ENCODE results near the gene FAM120B. TPM values are rescaled to one million over a fixed set of nuclear protein-coding genes. Genes with fewer than 3 reads are reported as not detected.
A peak's percentile ranks its signal among the peaks of the same experiment; 100 is the strongest.

FAM120B gene
- total and polyA plus RNA-seq, 8 donors = 5.6 to 18.7 (median 11.7) TPM

DNA sequence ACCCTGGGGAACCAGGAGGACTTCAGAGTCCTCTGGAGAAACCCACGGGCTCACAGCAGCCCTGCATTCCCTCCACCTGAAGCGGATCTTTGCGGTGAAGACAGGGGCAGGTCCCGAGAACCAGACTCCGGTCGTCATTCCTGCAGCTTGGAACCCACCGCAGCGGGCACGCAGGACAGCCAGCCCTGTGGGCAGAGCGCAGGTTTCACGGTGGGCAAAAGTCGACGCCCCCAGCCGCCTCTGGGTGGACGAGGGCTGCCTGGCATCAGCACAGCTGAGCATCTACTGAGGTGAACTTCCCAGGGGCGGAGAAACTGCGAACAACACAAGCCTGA is 128.2 kb downstream of the FAM120B start:
- WGBS, 2 donors = 80 to 82% methylated on average over 17 of the region's 17 CpGs
- FAIRE-seq (no peak), DNase-seq (no peak)

DNA sequence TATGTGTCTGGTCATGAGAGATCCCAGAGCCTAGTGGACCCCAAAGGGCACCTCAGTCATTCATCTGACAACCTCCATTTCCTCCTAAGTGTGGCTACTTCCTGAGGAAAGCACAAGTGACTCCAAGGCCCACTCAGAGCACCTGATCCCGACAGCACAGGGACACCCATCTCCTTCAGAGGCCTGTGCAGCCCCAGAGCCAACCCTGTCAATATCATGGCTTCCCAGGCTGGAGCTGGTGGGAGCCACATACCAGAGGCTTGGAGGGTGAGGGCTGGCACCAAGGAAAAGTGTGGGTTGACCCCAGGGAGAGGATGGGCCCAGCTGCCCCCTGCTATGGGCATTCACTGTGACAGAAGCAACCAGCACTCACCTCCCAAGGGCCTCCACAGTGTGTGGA is 129.2 kb downstream of the FAM120B start:
- FAIRE-seq (no peak), DNase-seq (no peak), ATAC-seq (no peak)
- intact Hi-C loops (cut with DNase I) = no loop called here
- Histone ChIP-seq H3K27me3 (no peaks in the 10 kb centered on the region), H3K27ac (no peak overlapping the region), H3K4me1 (peaks cover 0 to 9% (median 0%) of the 10 kb centered on the region in 3 donors), H3K36me3 (no peaks in the 10 kb centered on the region), H3K4me3 (no peak overlapping the region), H3K9me3 (no peaks in the 10 kb centered on the region)
- TF ChIP-seq CTCF (IDR thresholded peaks at IDR 0.05) = no peak
- WGBS, 2 donors = 94 to 95% methylated on average over 1 of the region's 1 CpG

More for the DNA sequence above, 128.2 kb downstream of the FAM120B start:
- Histone ChIP-seq H3K4me1 (peaks cover 0 to 9% (median 0%) of the 10 kb centered on the region in 3 donors), H3K27me3 (no peaks in the 10 kb centered on the region), H3K9me3 (peaks cover 0 to 5% (median 0%) of the 10 kb centered on the region in 4 donors), H3K27ac (no peak overlapping the region), H3K4me3 (no peak overlapping the region), H3K36me3 (no peaks in the 10 kb centered on the region)
- no peak for ATAC-seq
- intact Hi-C loops (cut with DNase I) = no loop called here
- no peak for TF ChIP-seq CTCF (IDR thresholded peaks at IDR 0.05)

DNA sequence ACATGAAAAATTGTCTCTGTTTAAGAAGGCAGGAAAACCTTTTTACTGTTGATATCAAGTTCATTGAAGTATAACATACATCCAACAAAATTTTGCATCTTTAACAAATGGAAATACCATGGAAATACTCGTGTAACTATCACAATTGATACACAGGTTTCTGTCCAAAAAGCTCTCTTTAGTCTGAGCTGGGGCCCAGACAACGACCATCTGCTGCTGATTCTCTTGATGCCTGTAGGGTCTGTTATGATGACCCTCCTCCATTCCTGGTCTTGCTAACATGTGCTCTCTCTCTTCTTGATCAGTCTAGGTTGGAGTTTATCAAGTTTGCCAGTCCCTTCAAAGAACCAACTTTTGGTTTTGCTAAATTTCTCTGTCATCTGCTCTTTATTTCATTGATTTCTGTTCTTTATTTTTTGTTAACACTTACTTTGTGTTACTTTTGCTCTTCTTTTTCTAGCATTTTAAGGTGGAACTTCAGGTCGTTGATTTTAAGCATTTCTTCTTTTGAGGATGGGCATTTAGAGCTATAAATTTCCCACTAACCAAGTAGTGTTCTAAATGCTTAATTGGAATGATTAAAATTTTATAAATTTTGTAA is 129.8 kb downstream of the FAM120B start:
- Histone ChIP-seq H3K4me3 (no peak overlapping the region), H3K27me3 (no peaks in the 10 kb centered on the region), H3K4me1 (peaks cover 0 to 9% (median 0%) of the 10 kb centered on the region in 3 donors), H3K9me3 (no peaks in the 10 kb centered on the region), H3K36me3 (no peaks in the 10 kb centered on the region), H3K27ac (no peak overlapping the region)
- DNase-seq = no peak
- TF ChIP-seq CTCF (IDR thresholded peaks at IDR 0.05) = no peak
- no peak for ATAC-seq
- intact Hi-C loops (cut with DNase I) = no loop called here
- no peak for FAIRE-seq
- 80% methylated on average over 3 of the region's 3 CpGs for WGBS, 2 donors

DNA sequence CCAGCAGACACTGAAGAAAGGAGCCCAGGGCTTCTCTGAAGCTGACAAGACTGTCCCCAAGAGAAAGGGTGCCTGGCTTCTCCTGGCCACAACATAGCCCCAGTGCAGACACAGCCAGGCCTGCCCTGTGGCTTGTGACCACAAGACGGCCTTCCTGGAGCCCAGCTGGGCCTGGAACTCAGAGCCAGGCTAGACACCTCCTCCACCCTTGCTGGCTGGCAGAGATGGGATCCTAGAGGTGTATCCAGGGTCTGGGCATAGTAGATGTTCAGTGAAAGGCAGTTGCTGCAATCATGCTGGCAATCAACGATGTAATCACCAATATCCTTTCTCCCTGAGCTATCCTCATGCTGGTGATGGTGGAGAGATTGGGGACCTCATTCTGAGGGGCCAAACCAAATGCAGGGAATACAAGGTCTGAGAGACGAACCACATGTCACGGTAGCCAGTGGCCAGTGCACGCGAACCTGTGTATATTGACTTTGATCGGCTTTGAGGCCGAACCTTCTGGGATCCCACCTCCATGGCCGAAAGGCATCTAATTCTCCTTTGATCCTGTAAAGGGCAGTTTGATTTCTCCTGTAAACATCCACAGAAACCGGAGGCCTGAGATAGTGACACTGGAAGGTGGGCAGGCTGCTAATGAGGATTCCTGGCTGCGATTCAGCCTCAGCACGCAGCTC is 131.3 kb downstream of the FAM120B start:
- DNase-seq (no peak), ATAC-seq (peak; percentile 3 to 17 (median 10)), FAIRE-seq (no peak)
- peaks cover 0 to 9% (median 0%) of the 10 kb centered on the region in 3 donors for H3K4me1 ChIP-seq
- TF ChIP-seq CTCF (IDR thresholded peaks at IDR 0.05) = no peak
- H3K4me3 ChIP-seq = peak overlapping the region in 1 of 4 donors; percentile 28
- 44 to 52% methylated on average over 12 of the region's 12 CpGs for WGBS, 2 donors
- peak overlapping the region in 2 of 4 donors; percentile 51 to 82 for H3K27ac ChIP-seq
- H3K27me3 ChIP-seq = no peaks in the 10 kb centered on the region
- no peaks in the 10 kb centered on the region for H3K36me3 ChIP-seq
- H3K9me3 ChIP-seq = no peaks in the 10 kb centered on the region
- intact Hi-C loops (cut with DNase I) = no loop called here

DNA sequence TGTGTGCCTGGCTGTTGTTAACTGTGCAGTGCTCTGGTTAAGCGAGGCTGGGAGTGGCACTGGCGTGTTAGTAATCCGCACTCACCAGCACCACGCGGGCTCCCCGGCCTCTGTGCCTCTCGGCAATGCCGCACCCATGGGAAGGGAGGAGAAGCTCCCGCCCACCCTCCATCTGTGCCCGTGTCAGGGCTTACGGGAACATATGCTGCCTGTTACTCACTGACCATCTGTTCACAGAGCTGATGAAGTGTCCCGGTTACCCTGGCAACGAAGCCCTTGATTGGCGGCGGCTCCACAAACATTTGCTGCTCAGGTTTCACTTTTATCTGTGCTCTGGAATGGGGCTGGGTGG is 131.8 kb downstream of the FAM120B start:
- ATAC-seq (peak; percentile 92 to 98 (median 96)), DNase-seq (peak; percentile 85 to 96 (median 92)), FAIRE-seq (no peak)
- no peaks in the 10 kb centered on the region for H3K36me3 ChIP-seq
- H3K27me3 ChIP-seq = no peaks in the 10 kb centered on the region
- H3K4me1 ChIP-seq = peaks cover 0 to 9% (median 0%) of the 10 kb centered on the region in 3 donors
- no peak for TF ChIP-seq CTCF (IDR thresholded peaks at IDR 0.05)
- peak overlapping the region in 1 of 4 donors; percentile 28 for H3K4me3 ChIP-seq
- 2 to 3% methylated on average over 15 of the region's 15 CpGs for WGBS, 2 donors
- peak overlapping the region in 2 of 4 donors; percentile 51 to 82 for H3K27ac ChIP-seq
- H3K9me3 ChIP-seq = no peaks in the 10 kb centered on the region
- intact Hi-C loops (cut with DNase I) = no loop called here
